ENCODE results near the gene CFAP410. TPM values are rescaled to one million over a fixed set of nuclear protein-coding genes. Genes with fewer than 3 reads are reported as not detected.
A peak's percentile ranks its signal among the peaks of the same experiment; 100 is the strongest.

CFAP410 gene
- total and polyA plus RNA-seq, 2 of the 13 experiments (the other 11 are each of a cell fraction or from before 2014, with no cell fraction given): 8.0 to 20.1 TPM

DNA sequence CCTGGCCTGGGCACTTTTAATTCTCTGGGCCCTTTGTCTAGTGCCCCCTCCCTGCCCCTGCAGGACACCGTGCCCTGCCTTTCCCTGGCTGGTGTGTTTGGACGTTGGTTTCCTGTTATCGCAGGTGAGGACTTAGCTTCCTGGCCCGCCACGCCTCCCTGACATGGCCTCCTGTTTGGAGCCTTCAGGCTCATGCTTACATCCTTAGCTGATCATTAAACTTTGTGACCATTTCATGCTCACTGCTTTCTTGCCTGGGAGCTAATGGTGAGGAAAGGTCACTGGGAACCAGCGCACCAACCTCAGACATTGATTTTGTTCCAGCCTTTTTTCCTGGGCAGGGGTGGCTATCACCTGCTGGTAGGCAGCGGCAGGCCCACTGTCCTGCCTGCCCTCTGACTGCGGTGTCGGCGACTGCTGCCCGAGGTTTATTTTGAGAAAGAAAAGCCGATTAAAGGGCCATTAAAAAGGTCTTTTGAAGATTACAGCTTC lies 35.7 kb downstream of the CFAP410 start (continued):
- TF ChIP-seq ONECUT2 (CRISPR knock-in tag; IDR thresholded peaks at IDR 0.05) (peak; percentile 79), NAIF1 (CRISPR knock-in tag; IDR thresholded peaks at IDR 0.05; ENCODE audit: borderline replicate concordance) (no peak), FOXJ3 (CRISPR knock-in tag; IDR thresholded peaks at IDR 0.05; ENCODE audit: borderline replicate concordance) (no peak), KDM3A (CRISPR knock-in tag; IDR thresholded peaks at IDR 0.05; ENCODE audit: low read depth) (no peak), MLLT10 (CRISPR knock-in tag; IDR thresholded peaks at IDR 0.05) (no peak), ZNF75D (CRISPR knock-in tag; IDR thresholded peaks at IDR 0.05; ENCODE audit: borderline replicate concordance) (no peak), MZF1 (CRISPR knock-in tag; IDR thresholded peaks at IDR 0.05; ENCODE audit: borderline replicate concordance) (no peak), FOSL1 (CRISPR knock-in tag; IDR thresholded peaks at IDR 0.05; ENCODE audit: borderline replicate concordance) (no peak), HDAC1 (CRISPR knock-in tag; IDR thresholded peaks at IDR 0.05) (peak; percentile 41), NR1H2 (CRISPR knock-in tag; IDR thresholded peaks at IDR 0.05; ENCODE audit: borderline replicate concordance, low read depth) (no peak), ZFP62 (CRISPR knock-in tag; IDR thresholded peaks at IDR 0.05) (no peak), ZNF12 (CRISPR knock-in tag; IDR thresholded peaks at IDR 0.05) (no peak), ZNF292 (CRISPR knock-in tag; IDR thresholded peaks at IDR 0.05; ENCODE audit: borderline replicate concordance, low read depth) (no peak), STAG1 (CRISPR knock-in tag; IDR thresholded peaks at IDR 0.05) (no peak), CCDC6 (CRISPR knock-in tag; IDR thresholded peaks at IDR 0.05) (no peak), ARHGAP35 (CRISPR knock-in tag; IDR thresholded peaks at IDR 0.05; ENCODE audit: borderline replicate concordance) (0 out of 2 replicates have a peak, but pooled peaks have one; percentile 47), ZMYM2 (CRISPR knock-in tag; IDR thresholded peaks at IDR 0.05) (no peak), ZNF451 (CRISPR knock-in tag; IDR thresholded peaks at IDR 0.05) (no peak), TRIM24 (CRISPR knock-in tag; IDR thresholded peaks at IDR 0.05) (no peak), ZNF280B (CRISPR knock-in tag; IDR thresholded peaks at IDR 0.05; ENCODE audit: borderline replicate concordance) (no peak), ZFX (CRISPR knock-in tag; IDR thresholded peaks at IDR 0.05; ENCODE audit: low read depth) (peak; percentile 39; the same call in 1 of the 2 replicates), ZNF331 (CRISPR knock-in tag; IDR thresholded peaks at IDR 0.05) (peak; percentile 58), ZNF446 (CRISPR knock-in tag; IDR thresholded peaks at IDR 0.05) (no peak), ZNF317 (CRISPR knock-in tag; IDR thresholded peaks at IDR 0.05) (no peak), ZSCAN22 (CRISPR knock-in tag; IDR thresholded peaks at IDR 0.05) (no peak)
- TF ChIP-seq, protein P1, sequence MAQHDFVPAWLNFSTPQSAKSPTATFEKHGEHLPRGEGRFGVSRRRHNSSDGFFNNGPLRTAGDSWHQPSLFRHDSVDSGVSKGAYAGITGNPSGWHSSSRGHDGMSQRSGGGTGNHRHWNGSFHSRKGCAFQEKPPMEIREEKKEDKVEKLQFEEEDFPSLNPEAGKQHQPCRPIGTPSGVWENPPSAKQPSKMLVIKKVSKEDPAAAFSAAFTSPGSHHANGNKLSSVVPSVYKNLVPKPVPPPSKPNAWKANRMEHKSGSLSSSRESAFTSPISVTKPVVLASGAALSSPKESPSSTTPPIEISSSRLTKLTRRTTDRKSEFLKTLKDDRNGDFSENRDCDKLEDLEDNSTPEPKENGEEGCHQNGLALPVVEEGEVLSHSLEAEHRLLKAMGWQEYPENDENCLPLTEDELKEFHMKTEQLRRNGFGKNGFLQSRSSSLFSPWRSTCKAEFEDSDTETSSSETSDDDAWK (CRISPR knock-in tag; IDR thresholded peaks at IDR 0.05): no peak
- TF ChIP-seq, protein P2, sequence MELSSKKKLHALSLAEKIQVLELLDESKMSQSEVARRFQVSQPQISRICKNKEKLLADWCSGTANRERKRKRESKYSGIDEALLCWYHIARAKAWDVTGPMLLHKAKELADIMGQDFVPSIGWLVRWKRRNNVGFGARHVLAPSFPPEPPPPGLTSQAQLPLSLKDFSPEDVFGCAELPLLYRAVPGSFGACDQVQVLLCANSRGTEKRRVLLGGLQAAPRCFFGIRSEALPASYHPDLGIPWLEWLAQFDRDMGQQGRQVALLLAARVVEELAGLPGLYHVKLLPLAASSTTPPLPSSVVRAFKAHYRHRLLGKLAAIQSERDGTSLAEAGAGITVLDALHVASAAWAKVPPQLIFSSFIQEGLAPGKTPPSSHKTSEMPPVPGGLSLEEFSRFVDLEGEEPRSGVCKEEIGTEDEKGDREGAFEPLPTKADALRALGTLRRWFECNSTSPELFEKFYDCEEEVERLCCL (CRISPR knock-in tag; IDR thresholded peaks at IDR 0.05; ENCODE audit: borderline replicate concordance): no peak
- TF ChIP-seq, protein P3, sequence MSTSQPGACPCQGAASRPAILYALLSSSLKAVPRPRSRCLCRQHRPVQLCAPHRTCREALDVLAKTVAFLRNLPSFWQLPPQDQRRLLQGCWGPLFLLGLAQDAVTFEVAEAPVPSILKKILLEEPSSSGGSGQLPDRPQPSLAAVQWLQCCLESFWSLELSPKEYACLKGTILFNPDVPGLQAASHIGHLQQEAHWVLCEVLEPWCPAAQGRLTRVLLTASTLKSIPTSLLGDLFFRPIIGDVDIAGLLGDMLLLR (CRISPR knock-in tag; IDR thresholded peaks at IDR 0.05): no peak
